NCI-H2196 (cell line): ENCODE measurements around the gene MS4A13.
"Not testable (repeated sequence)": the region's sequence is repeated elsewhere in the genome, so short reads cannot be mapped to it uniquely, and the experiment has no call there.

ENCODE experiments used
- DNase-seq: peaks from one replicate; lab custom pipeline; 2025; ENCODE audit not compliant: unreplicated experiment; lab: John Stamatoyannopoulos, UW

MS4A13 gene, protein sequence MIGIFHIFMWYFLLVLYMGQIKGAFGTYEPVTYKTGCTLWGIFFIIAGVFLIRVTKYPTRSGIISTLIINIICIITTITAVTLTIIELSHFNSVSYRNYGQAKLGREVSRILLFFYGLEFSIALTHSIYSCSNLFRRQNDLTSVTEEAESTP

DNA sequence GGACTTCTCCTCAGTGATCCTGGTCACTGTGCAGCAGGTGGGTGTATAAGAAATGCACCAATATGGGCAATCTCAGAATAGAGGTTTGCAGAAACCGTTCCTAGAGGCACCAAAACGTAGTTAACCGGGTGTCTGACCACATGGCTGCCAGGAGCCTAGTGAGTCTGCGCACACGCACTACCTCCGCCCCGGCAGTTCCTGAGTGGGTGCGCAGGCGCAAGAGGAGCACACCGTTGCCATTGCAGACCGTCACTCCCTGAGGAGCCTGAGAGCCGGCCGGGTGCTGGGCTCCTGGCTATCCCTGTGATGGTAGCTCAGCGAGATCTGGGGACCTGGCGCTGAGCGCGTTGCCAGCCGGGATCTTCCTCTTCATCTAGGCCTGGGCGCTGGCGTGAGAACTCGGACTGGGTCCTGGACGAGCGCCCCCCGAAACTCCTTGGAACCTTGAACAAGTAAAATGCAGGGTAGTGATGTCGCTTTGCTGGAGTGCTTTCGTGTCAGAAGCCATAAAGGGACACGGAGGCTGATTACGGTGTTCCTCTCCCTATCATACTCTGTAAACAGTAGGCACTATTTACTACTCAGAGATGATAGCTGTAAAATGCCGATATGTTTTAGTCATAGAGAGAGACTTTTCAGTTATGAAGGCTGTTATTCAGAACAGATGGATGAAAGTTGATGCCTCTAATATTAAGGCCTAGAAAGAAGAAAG lies at the start of gene MS4A13:
Gene MS4A13 (plus strand): TSS at position 249 of the 712 bp plus-strand sequence. CDS start 2,692 bp downstream, outside the sequence.
- no peak for DNase-seq

DNA sequence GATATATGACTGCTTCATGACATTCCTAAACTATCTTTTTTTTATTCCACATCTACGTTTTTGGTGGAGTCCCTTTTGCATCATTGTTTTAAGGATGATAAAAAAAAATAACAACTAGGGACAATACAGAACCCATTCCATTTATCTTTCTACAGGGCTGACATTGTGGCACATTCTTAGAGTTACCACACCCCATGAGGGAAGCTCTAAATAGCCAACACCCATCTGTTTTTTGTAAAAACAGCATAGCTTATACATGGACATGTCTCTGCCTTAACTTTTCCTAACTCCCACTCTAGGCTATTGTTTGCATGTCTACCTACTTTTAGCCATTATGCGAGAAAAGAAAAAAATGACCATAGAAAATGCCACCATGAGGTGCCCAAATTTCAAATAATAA lies 46.4 kb upstream of the MS4A13 start:
- no peak for DNase-seq

DNA sequence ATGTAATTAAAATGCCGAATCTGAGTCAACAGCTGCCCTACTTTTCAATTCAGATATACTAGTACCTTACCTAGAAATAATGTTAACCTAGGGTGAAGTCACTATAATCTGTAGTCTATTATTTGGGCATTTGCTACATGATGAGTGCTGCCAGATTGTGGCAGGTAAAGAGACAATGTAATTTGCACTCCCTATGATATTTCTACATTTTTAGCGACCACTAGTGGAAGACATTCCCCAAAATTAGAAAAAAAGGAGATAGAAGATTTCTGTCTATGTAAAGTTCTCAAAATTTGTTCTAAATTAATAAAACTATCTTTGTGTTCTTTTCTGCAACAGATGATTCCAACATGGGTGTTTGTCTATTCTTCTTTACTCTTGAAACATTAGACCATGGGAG lies 45.5 kb upstream of the MS4A13 start:
- no peak for DNase-seq

DNA sequence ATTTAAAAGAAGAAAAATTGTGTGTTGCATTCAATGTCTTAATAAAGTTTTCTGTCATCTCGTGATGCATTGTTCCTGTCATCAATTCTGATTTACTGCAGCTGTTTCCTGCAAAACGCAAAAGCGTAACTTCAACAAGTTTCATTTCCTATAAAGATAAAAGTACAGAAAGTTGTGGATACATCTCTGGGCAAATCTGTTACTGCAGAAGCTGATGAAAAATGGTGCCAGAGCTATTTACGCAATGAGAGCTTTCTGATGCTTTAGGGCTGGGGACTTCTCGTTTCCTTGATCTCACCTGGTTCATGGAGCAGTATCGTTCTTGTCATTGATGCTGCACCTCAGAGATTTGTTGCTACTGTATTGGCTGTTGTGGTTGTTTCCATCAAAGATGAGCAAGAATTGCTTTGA lies 38.2 kb upstream of the MS4A13 start:
- DNase-seq = no peak

DNA sequence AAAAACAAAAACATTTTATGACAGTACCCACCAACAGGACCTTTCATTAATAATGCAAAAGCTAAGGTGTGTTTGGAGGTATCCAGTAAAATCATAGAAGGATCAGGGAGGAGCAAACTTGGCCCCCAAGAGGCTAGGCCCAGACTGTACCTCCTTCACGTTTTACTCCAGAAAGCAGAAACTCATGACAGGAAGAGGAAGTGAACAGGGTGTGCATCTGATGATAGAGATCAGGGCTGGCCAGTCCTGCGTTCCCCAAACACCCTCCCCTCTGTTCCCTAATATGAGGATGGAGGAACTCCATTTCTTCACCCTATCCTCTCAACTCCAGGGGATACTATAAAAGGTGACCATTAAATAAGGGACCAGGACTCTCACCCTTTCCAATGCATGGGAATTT lies 32.8 kb upstream of the MS4A13 start:
- DNase-seq = no peak

DNA sequence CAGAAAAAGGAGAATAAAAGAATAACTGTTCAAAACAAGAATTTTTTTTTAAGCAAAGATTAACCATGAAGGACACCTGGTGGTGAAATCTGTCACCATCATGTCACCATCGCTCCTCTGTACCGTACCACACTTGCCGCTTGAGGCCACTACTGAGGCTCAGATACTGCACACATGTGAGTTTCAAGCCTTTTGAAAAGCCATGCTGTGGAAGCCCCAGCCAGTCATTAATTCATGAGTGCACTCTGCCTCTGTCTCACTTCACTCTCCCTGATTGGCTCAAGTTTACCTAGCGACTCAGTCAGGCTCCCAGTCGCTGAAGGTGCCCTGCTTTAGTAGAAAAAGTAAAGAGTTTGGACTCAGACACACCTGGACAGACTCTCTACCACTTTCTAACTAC lies 29.2 kb upstream of the MS4A13 start:
- no peak for DNase-seq

DNA sequence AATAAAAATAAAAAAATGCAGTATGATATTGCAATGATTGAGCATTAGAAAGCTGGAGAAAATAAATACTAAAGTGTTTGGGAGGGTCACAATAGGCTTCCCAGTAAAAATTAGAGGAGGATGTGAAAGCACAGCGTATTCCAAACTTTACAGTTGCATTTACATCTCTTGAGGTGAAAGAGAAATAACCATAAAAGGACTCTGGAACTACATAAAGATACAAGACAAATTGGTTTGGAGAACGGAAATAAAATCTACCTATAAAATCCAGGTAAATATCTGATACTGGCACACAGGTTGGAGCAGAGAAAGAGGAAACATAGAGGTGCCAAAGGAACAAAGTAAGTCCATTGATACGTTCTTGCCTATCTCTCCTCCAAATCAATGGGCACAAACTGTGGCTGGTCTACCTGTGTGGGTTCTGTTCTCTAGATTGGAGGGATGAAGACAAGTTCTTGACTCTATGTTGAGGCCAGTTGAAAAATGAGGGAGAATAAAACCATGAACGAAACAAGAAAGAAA lies 22.6 kb upstream of the MS4A13 start, which contains the start of gene MS4A12:
Gene MS4A12 (plus strand): TSS at position 291 of the 522 bp plus-strand sequence. CDS start 4,541 bp downstream, outside the sequence.
- no peak for DNase-seq

DNA sequence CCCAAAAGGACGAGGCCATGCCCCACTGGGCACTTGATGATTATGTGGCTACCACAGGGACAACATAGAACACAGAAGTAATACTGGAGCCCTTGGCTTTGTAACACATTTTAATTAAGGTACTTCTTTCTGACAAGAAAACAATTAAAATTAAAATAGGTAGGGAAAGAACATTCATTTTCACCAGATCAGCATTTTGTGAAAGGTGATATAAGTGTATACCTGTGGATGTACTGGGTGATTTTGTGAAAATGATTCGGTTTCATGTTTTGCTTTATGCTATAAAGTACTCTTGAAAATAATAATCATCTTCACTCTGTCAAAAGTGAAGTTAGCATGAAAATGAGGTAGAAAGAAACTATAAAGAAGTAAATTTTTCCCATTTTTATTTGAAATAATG lies 21.7 kb upstream of the MS4A13 start:
- DNase-seq = no peak

DNA sequence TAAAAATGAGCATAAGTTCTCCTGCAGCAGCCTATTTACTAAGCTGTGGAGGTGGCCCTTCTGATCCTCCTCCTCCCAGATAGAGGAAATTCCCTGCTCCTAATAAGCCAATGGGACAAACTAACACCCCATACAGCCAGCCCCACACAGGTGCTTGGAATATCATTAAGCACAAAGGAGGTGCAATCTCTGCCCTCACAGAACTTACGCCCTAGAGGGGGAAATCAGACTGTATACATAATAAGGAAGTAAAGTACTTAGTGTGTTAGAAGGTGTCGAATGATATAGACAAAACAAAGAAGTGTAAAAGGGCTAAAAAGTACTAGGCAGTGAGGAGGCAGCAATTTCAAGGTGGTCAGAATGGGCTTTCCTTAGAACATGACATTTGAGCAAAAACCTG lies 16.8 kb upstream of the MS4A13 start:
- DNase-seq = no peak

DNA sequence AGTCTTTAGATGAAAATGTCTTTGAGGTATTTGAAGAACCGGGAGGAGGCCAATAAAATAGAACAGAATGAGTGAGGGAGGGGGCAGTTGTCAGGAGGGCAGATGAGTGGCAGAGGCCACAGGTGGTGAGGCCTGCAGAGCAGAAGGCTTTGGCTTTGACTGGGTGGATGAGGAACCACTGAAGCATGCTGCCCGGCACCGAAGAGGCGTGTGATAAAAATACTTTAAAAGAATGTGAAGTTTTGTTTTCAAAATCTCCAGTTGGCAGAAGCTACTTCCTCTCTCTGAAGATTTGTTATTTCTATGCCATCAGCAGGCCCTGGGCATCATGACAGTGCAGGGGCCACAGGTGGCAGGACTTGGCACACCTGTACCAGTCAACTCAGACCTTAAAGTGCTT lies 16.3 kb upstream of the MS4A13 start:
- DNase-seq = no peak

DNA sequence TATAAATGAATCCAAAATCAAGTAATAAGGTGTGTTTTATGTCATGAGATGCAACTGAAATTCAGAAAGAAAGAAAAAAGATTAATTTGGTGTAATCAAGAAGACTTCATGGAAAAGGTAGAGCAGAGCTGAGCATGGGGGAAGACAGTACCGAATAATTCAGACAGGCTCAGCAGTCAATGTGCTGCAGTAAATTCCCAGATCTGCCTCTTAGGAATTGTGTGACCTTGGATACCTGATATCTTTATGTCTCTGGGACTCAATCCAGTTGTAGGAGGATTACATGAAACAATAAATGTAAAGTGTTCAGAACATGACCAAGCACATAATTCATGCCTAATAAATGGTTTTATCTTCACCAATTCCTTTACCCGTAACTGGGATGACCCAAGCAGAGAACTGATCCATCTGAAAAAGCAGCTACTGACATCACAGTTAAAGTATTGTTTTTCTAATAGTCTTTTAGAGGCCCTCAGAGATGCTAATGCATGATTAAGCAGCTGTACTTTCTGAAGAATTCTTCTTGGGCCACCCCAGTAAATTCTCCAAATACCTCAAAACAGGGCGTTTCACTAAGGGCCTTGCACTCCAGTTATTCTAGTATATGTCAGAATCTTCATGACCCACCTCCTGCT lies 14.8 kb upstream of the MS4A13 start:
- DNase-seq = no peak

DNA sequence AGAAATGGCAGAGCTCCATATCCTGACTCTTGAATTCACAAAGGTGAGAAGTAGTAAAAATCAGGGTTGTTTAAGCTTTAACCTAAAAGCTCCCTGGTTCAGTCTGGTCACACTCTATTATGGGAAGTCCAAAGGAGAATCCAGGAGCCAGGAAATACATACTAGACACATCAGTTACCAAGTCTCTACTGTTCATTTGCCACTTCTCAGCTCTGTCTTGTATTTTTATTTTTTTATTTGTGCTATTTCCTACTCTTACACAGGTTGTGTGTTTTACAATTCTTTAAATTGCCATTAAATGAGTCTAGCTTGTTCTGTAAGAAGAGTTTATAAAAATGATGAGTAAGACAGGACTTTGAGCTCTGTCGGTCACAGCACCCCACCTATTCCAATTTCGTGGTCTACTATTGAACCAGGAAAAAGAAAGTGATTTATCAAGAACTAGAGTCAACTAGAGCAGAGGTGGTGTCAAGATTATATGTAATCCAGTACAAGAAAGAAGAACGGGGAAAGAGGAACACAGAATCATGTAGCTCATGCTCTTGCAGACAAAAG lies 12.9 kb upstream of the MS4A13 start:
- no peak for DNase-seq

DNA sequence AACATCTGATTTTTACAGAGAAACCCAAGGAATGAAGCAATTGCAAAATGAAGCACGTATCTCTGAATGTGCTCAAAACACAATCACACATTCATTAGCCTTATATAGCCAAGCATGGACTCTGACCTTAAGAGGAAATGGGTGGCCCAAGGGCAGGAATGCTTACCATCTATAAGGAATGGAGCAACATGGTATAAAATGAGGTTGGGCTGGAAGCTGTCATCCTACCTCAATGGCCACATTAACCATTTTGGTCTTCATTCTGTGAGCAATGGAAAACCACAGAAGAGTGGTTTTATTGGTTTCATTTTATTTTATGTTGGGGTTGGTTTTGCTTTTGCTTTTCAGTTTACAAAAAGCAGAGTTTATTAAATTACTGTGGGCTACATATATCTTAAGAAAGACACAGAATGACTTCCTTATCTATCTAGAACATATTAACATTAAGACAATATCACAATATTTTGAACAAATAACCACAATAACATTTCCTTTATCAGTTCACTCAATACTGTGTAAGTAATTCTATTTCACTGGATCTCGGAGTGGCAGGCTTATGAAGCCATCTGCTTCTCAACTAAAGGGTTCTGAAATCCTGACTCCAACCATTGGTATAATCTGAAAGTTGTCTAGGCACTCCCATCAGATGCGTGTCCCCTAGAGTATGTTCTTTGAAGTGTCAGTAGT lies 10.8 kb upstream of the MS4A13 start:
- no peak for DNase-seq

DNA sequence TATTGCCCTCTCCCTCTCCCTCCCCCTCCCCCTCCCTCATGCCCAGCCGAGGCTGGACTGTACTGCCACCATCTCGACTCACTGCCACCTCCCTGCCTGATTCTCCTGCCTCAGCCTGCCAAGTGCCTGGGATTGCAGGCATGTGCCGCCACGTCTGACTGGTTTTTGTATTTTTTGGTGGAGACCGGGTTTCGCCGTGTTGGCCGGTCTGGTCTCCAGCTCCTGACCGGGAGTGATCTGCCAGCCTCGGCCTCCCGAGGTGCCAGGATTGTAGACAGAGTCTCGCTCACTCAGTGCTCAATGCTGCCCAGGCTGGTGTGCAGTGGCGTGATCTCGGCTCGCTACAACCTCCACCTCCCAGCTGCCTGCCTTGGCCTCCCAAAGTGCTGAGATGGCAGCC lies 5.6 kb upstream of the MS4A13 start:
- DNase-seq = not testable (repeated sequence)

DNA sequence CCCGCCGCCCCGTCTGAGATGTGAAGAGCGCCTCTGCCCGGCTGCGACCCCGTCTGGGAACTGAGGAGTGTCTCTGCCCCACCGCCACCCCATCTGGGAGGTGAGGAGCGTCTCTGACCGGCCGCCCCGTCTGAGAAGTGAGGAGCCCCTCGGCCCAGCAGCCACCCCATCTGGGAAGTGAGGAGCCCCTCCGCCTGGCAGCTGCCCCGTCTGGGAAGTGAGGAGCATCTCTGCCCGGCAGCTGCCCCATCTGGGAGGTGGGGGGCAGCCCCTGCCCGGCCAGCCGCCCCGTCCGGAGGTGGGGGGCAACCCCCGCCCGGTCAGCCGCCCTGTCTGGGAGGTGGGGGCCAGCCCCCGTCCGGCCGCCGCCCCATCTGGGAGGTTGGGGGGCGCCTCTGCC lies 5.0 kb upstream of the MS4A13 start:
- DNase-seq = not testable (repeated sequence)

DNA sequence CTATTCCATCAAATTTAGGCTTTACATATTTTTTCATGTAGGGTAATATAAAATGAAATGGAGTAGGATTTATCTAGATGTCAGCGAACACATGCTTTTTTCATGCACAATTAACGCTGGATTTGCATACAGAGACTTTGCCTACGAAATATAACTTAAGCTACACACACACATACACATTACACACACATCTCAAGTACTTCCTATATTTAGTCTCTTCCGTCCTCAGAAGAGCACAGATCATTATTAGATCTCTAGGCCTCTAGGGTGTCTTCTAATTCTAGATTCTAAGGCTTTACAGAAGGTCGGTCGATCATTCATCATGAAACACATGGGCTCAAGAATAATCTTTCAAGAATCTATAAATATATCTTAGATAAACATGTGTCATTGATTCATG lies 3.8 kb upstream of the MS4A13 start:
- no peak for DNase-seq

DNA sequence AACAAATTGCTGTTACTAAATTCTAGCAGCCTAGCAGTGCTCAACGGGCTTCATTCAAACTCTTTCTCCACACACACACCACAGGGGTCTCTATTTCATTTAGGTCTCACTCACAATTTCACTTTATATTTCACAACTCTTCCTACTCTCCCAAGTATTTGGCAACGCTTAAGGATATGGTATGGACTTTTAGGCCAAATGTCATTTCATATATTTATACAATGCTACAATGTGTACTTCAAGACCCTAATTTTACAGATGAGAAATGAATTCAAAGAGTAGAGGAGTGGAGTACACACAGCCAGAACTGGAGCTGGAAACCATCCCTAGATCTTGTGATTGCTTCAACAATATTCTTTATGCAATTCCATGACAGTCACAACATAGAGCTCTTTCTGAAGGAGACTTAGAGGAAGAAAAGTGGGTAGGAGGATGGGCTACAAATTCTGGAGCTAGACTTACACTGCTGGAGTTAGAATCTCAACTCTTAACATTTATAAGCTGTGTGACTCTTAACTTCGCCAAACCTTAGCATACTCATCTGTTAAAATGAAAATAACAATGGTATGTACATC lies 2.5 kb upstream of the MS4A13 start:
- no peak for DNase-seq

DNA sequence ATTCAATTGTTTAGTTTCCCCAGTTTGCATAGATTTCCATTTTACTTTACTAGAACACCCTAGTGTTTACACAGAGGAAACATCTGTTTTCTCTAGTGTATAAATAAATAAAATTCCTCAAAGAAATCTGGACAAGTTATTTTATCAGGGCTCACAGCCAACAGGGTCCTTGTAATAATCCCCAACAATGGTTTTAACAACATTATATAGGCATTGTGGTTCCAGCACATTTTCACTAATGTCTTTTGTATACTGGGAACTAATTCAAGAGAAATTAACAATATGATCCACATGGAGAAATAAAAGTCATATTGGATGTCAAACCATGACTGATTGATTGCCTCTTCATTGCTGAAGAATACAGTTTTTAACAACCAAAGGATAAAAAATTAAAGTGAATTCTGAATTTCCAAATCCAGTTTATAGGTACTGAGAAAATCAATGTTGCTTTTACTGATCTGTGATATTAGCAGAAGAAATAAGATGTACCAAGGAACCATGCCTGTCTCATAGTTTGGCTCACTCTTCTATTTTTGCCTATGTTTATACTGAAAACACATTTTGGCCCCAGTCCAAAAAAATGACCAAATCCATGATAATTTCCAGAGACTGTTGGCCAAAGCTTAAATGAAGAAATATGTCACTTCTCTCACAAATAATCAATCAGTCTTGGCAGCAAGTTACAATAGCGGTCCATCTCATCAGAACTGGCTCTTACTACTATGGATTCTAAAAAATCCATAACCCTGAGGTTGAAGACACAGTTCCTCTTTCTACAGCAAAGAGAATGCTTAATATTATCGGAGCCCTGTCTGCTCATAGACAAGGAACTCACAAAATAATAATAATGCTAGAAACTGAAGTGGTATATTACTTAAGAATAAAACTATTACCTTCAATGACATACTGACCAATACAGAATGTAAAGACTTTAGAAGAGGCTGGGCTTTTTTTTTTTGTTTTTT lies 1.4 kb upstream of the MS4A13 start:
- DNase-seq = no peak

DNA sequence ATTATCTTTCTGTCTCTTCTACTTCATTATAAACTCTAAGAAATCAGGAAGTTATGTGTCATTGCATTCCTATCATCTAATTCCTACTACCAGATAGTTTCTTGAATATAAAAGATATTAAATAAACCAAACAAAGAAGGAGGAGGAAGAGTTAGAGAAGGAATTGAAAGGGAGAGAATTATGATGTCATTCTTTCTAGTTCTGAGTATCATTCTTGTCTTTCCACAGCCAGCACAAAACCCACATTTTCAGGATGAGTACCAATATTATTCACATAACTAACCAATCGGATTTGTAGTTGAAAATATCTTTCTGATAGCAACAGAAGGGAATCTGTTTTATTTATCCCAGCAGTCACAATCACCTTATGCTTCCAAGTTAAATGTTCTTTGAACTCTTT lies 13.3 kb downstream of the MS4A13 start:
- DNase-seq = no peak

DNA sequence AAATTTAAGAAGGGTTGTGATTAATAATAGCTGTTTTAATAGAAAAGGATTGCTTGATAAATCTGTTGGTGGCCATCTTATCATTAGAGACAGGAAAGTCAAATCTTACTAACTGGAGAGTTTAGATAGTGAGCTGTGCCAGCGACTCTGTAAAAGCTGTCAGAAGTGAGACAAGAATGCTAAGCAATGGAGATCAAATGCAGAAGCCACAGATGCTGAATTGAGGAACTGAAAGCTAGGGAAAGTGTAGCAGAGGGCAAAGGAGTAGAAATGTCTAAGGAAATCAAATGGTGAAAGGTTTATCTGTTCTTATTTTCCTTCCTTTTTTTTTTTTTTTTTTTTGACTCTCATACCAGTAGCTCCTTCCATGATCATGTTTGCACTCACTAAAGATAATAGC lies 13.7 kb downstream of the MS4A13 start:
- no peak for DNase-seq
